HG03097 (cell line): ENCODE measurements around the gene CYP4A22.
A peak's percentile ranks its signal among the peaks of the same experiment; 100 is the strongest.
"Not testable (repeated sequence)": the region's sequence is repeated elsewhere in the genome, so short reads cannot be mapped to it uniquely, and the experiment has no call there.

Experiments used
- ATAC-seq: cut with Tn5 transposase; IDR thresholded peaks from one replicate; pipeline ENCODE4 v1.9.1; 2021; ENCODE audit not compliant: unreplicated experiment, low FRiP score

Gene CYP4A22

DNA sequence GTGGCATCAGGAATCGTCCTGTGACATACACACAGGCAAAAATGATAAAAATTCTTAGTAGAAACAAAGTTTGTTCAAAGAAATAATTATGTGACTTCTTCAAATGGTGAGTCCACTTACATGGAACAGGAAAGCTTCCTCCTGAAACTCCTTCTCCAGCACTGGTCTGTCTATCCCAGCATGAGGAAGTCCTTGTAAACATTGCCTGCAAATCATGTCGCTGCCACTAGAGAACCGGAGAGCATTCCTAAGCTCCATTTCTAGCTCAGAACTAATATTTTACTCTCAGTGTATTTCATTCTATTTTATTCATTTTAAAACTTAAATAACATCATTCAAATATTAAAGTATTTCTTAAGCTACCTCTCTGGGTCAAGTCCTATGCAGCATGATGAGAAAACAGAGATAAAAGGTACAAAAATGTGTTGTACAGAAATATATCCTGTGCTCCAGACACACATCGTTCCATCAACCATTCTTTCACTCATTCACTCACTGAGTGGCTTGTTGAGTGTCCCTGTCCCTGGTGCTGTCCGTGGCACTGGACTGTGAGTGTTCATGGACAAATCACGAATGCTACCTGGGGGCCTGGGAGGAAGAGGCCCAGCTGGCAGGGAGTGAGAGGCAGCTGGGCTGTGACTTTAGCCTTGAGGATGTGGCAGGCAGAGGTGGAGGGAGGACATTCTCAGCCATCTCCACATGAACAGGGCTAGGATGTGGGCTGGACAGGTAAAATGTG is 10.0 kb downstream of the CYP4A22 start:
- no peak for ATAC-seq

DNA sequence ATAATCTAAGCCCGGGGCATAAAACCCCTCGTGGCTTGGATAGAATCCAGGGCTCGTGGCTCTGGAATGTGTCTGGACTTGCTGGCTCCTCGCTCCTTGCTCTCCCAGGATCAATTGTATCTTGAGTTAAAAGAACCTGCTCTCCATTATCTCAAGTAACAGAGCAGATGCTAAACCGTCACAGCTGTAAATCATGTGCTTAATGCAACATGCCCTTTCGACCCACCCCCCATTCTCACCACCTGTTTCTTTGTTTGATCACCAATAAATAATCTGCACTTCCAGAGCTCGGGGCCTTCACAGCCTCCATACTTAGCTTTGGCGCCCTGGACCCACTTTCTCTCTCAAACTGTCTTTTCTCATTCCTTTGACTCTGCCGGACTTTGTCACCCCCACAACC is 11.9 kb downstream of the CYP4A22 start:
- not testable (repeated sequence) for ATAC-seq

DNA sequence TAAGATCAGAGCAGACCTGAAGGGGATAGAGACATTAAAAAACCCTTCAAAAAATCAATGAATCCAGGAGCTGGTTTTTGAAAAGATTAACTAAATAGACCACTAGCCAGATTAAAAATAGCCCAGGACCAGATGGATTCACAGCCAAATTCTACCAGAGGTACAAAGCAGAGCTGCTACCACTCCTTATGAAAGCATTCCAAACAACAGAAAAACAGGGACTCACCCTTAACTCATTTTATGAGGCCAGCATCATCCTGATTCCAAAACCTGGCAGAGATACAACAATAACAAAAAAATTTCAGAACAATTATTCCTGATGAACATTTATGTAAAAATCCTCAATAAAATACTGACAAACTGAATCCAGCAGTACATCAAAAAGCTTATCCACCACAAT is 19.2 kb downstream of the CYP4A22 start:
- ATAC-seq = not testable (repeated sequence)

DNA sequence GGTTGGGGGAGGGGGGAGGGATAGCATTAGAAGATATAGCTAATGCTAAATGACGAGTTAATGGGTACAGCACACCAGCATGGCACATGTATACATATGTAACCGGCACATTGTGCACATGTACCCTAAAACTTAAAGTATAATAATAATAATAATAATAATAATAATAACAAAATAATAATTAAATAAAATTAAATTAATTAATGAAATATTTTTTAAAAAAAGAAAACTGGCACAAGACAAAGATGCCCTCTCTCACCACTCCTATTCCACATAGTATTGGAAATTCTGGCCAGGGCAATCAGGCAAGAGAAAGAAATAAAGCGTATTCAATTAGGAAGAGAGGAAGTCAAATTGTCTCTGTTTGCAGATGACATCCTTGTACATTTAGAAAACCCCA is 20.7 kb downstream of the CYP4A22 start:
- ATAC-seq = not testable (repeated sequence)

DNA sequence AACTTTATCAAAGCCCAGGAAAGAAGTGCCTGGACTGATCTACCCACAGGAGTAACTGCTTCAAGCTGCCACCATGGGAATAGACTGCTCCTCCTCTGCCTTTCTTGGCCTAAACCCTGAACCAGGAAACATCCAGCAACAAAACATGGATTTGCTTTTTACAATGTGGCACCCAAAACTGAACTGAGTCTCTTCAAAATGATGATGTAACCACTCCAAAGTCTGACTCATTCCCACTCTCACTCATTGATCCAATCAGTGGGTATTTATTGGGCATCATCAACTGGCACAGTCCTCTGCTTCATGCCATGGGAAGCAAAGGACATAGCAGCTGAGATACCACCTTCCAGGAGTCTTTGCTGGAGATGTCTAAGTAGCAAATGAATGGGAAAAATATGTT is 23.5 kb downstream of the CYP4A22 start:
- no peak for ATAC-seq

DNA sequence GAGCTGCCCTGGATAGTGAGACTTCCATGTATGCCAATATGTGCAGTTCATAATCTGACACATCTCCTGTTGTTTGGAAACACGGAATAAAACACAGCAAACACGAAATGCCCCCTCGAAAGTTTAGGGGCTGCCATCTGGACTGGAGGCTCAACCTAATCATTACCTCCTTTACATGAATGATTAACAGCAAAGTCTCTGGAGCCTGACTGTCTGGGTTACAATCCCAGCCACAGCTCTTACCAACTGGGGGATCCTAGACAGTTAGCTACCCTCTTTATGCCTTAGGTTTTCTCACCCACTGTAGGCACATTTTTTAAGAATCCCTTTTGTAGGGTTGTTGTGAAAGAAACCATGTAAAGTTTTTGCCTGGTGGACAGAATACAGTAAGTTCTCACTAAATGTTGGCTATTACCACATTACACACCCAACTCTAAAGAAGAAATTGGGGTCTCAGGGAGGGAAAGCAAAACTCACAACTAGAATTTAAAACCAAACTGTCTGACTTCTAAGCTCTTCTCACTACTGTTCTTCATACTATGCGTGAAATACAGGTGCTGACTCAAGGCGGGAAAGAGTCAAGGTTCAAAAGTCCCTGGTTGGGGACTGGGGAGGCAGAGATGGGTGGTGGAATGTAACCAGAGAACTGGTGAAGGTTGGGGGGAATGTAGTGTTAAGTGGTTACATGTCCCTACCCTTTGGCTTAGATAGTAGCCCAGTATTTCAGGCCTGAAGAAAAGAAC is 24.2 kb downstream of the CYP4A22 start:
- ATAC-seq = no peak

DNA sequence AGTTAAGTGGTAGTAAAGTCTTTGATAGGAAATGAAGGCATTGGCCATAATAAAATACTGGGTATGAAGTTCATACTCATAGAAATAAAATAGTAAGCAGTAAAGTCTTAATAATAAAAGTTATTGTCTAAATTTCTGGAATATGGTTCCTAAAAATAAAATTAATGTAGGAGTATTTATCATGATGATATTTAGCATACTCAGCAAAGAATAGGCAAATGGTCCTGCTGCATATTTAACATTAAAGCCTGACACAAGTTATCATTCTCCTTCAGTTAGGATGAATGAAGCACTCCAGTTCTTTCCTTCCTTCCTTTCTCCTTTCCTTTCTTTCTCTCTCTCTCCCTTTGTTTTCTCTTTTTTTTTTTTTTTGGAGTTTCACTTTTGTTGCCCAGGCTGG is 27.3 kb downstream of the CYP4A22 start:
- ATAC-seq = no peak

DNA sequence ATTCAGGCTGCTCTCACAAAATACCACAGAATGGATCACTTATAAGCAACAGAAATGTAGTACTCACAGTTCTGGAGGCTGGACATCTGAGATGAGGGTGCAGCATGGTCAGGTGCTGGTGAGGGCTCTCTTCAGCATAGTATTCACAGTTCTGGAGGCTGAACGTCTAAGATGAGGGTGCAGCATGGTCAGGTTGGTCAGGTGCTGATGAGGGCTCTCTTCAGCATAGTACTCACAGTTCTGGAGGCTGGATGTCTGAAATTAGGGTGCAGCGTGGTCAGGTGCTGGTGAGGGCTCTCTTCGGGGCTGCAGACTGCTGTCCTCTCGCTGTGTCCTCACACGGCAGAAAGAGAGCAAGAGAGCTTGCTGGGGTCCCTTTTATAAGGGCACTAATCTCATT is 35.5 kb downstream of the CYP4A22 start:
- ATAC-seq = no peak

DNA sequence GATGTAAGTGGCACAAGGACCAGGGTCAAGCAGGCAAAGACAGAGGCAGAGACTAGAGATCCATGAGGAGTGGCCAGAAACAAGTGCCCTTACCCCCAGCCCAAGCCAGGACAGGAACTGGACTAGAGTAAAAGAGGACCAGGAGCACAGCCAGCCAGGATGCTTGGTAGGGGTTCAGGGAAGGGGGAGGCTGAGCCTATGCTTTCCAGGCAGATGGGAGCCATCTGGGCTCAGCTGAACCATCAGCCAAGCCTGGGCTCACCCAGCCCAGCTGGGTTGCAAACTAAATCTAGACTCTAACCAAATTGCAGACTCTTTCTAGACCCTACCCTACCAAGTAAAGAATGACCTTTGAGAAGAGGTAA is 37.4 kb downstream of the CYP4A22 start:
- no peak for ATAC-seq

DNA sequence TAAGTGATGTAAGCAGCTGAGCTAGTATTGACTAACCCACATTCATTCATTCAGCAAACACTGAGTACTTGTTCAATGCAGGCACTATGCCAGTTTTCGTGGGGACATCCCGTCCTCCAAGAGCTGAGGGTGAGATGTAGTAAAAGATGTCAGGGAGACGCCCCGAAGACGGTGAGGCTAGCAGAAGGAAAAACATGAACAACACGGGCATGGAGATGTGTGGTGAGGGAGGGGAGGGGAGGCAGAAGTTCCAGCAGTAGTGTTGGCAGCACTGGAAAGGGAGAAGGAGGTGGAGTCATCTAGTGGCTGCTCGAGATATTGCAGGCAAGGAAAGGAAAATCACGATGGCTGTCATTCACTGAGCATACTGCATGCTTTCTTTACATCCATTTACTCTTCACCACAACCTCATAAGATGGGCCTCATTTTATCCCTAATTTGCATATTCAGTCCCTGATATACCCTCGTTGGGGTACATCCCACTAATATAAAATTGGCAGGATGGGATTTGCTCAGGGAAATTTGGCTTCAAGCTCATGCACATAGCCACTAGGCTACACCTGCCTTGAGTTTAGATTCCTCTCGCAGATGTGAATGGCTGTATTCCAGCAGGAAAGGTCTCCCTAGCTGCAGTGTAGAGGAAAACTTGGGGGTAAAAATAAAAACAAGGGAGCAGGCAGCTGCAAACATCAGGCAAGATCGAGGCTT is 38.1 kb downstream of the CYP4A22 start:
- ATAC-seq = no peak

DNA sequence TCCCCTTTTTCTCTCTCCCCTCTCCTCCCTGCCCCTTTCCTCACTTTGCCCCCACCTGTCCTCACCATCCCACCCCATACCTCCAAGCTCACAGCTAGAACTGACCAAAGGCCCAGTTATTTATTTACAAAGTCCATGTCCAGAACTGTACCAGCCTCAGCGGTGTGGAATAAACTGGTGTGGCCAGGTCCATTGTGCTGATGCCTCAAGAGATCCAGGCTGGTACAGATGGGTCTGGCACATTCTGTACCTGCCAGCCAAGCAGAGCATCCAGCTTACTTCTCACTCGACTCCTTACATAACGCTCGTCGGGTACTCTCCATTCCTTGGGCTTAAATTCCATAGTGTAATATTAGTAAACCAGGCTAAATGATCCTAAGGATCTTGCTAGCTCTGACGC is 40.8 kb downstream of the CYP4A22 start:
- no peak for ATAC-seq

DNA sequence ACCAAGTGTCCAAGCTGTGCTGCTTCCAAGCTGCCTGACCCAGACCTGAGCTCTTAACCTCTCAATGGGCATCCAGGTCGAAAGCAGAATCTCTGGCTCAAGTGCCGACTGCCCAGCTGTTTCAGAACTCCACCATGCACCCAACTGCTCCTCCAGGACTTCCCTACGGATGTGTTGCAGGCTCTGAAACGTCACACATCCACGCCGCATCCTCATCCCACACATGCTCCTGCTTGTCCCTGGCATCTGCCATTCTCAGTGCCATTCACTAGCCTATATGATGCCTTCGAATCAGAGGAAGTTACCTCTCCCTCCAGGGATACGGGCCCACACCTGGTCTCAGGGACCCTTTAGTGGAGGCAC is 41.4 kb downstream of the CYP4A22 start:
- no peak for ATAC-seq

DNA sequence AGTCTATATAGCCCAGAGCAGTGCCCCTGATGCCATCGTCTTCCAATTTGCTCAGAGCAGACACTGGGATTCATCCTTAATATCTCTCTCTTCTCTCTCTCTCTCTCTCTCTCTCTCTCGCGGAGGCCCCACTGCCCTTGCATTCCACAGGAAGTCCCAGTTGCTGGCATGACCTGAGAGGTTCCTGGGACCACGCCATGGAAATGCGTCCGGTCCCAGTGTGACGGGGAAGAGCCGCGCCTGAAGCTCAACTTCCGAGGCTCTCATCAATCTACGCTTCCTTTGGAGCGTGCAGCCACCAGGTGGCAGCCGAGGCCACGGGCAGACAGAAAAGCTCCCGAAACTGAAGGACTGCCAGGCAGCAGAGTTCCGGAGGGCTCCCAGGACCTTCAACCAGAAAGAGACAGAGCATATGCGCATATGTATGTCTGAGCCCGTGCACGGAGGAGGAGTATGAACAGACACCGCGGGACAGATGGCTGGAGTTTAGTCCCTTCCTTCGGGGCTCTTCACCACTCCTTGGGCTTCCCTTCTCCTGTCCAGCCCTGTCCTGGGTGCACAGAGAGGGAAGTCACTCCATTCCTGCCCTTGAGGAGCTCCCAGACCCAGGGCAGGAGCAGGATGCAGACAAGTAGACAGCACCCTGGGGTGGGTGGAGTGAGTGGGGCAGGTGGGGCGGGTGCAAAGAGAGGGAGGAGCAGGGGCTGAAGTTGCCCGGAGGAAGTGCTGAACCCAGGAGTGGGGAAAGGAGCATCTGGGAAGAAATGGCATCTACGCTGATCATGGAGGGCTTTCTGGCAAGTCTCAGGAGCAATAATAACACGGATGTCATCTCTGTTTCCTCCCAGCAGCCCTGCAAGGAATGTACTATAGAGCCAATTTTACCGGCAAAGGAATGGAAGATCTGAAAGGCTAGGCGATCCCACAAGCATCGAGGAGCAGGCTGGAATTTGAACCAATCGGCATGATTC is 42.1 kb downstream of the CYP4A22 start:
- peak; percentile 79 for ATAC-seq

DNA sequence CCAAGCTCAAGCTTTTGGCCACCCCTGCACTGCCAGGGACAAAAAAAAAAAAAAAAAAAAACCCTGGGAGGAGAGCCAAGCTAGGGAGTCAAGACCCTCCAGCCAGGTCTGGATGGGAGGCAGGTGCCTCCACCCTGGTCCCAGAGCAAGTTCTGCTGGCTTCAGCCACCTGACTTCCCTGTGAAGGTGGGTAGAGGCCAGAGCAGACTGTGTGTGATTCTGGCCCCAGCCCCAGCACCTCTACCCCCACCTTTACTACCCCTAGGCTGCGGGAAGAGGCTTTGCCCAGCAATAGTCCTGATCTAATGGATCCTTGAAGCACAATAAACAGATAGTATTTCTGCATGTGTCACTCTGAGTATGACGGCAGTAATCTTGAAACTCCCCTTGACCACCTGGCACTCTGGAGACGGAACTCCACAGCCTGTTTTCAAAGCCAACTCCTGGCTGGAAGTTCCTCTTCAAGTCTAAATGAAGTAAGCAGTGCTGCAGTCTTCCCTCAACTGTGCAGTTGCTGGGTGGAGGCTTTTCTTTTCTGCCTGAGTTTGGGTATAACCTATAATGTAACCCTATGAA is 42.8 kb downstream of the CYP4A22 start:
- no peak for ATAC-seq

DNA sequence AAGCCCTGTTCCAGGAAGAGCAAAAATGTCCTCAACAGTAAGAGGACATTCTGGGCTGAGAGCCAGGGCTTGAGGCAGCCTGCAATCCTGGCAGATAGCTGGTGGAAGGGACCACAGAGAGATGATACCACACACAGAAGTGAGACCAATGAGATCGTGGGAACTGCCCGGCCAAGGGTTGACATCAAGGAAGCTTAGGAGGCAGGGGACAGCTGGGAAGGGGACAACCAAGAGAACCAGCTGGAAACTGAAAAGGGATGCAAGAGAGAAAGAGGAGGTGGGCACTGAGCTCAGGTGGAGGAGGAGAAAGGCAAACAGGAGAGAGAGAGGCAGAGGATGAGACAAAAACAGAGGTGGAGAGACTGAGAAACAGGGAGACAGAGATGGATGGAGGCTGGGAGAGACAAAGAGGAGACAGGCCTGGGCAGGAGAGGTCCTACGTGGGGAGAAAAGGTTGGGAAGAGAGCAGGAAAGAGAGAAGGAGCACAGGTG is 43.4 kb downstream of the CYP4A22 start:
- ATAC-seq = no peak

DNA sequence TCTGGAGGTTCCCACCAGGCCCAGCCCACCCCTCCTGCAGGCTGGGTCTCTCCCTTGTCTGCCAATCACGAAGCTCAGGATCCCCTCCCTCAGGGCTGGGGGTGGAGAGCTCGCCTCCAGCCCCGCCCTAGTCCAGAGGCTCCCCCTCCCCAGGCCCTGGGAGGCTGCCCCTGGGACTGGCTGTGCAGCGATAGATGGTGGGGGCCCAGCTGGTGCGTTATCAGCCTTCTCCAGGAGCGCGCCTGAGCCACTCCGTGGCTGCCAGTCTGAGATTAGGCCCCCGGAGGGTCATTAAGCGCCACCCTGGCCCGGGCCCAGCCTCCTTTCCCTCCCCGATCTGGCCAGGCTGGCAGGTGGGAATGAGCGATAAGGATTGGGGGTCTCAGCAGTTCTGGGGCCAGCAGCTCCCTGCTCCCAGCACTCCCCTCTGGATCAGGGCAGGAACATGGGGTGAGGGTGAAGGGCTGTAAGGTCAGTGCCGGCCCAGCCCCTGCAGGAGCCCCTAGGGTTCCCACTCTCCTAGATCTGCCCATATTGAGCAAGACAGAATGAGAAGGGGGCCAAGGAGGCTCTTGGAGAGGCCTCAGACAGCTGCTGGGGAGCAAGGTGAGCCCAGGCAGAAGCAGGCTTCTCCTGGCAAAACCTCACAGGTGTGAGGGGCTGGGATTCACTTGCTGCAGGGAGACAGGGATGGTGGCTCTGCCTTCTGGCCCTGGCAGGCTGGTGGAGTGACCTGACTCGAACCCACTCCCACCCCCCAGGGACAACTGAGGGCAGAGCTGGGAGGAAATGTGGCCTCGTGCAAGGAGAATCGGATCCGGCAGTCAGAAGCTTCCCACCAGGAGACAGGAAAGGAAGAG is 44.1 kb downstream of the CYP4A22 start:
- ATAC-seq = no peak

DNA sequence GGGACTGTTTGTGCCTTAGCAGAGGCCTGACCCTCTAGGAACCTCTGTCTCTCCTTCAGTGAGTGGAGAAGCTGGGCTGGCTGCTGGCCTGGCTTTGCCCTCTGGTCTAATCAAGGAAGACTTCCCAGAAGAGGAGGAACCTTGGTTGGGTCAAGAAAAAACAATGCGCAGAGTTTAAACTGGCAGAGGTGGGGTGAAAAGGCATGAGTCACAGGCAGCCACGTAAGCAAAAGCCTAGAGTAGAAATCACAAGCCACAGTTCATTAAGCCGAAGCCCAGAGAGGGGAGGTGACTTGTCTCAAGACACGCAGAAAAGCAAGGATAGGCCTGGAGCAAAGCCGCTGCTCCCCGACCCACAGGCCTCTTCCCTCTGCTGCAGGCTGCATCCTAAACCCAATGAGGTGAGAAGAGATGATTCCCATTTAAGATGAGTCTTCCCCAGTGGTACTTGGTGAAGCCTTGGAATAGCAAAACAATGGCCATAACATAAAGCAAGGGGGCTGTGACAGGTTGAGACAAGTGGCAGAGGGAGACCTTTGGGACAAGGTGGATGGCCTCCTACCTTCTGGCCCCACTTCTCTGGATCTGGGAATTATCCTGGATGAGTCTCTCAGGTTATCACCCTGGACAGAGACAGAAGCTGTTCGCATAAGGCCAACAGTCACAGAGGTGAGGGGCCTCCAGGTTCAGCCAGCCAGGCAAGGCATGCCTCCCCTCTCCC is 44.9 kb downstream of the CYP4A22 start:
- no peak for ATAC-seq

DNA sequence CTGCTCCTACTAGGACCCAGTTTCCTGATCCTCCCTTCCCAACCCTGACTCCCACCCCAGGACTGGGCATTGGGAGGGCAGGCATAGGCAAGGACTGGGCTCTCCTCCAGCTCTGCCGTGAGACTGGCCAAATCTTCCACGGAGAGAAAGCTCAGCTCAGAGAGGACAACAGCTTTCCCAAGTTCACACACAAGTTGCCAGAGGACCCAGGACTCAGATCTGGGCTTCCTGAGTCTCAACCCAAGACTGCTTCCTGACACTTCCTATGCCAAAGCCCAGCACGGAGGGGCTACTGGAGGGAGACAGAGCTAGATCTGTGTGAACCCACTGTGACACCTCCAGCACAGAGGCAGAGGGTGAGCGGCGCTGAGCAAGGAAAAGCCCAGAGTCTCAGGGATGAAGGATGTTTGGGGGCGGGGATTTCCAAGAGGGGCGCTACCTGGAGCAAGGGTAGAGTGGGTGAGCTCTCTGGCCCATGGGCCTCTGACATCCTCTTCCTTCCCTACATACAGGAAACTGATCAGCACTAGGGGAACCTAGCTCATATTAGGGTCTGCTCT is 45.5 kb downstream of the CYP4A22 start:
- no peak for ATAC-seq
